Measurements from ENCODE around the gene TCAP. TPM values are rescaled to one million over a fixed set of nuclear protein-coding genes. Genes with fewer than 3 reads are reported as not detected.

The TCAP gene
- total RNA-seq, 2 donors from 2014 or later = 2.3 to 3.0 TPM

GRCh38 chr17:39639566-39640458, 25.3 kb upstream of the TCAP start:
- peak overlapping the region in 1 of 2 donors; percentile 87 for H3K27ac Mint-ChIP-seq
- H3K36me3 Mint-ChIP-seq = peaks cover 0 to 13% of the 10 kb centered on the region in 2 donors
- no peaks in the 10 kb centered on the region for H3K9me3 Mint-ChIP-seq
- ATAC-seq = no peak
- DNase-seq (ENCODE audit: low spot score in 2 of 2) = no peak

- H3K27ac Mint-ChIP-seq = no peak overlapping the region
These were observed 24.5 kb upstream of the TCAP start for GRCh38 chr17:39640591-39641031.

GRCh38 chr17:39641097-39641496, 24.1 kb upstream of the TCAP start:
- Mint-ChIP-seq H3K36me3 (peaks cover 0 to 13% of the 10 kb centered on the region in 2 donors), H3K27ac (no peak overlapping the region), H3K9me3 (no peaks in the 10 kb centered on the region)
- ATAC-seq = no peak
- no peak for DNase-seq (ENCODE audit: low spot score in 2 of 2)

More at GRCh38 chr17:39640591-39641031, 24.5 kb upstream of the TCAP start:
- no peak for DNase-seq (ENCODE audit: low spot score in 2 of 2)
- Mint-ChIP-seq H3K9me3 (no peaks in the 10 kb centered on the region), H3K36me3 (peaks cover 0 to 13% of the 10 kb centered on the region in 2 donors)
- no peak for ATAC-seq

- Mint-ChIP-seq H3K36me3 (peaks cover 0 to 13% of the 10 kb centered on the region in 2 donors), H3K27ac (peak overlapping the region in 1 of 2 donors; percentile 22), H3K9me3 (no peaks in the 10 kb centered on the region)
- ATAC-seq = no peak
- DNase-seq (ENCODE audit: low spot score in 2 of 2) = no peak
These were observed 23.3 kb upstream of the TCAP start for GRCh38 chr17:39641883-39642282.

GRCh38 chr17:39642291-39643074, 22.7 kb upstream of the TCAP start:
- Mint-ChIP-seq H3K9me3 (no peaks in the 10 kb centered on the region), H3K27ac (peak overlapping the region; percentile 22 to 63), H3K36me3 (peaks cover 0 to 12% of the 10 kb centered on the region in 2 donors)
- DNase-seq (ENCODE audit: low spot score in 2 of 2) (no peak), ATAC-seq (no peak)

GRCh38 chr17:39643271-39643670, 21.9 kb upstream of the TCAP start:
- H3K9me3 Mint-ChIP-seq = no peaks in the 10 kb centered on the region
- peak overlapping the region; percentile 22 to 63 for H3K27ac Mint-ChIP-seq
- H3K36me3 Mint-ChIP-seq = peaks cover 0 to 4% of the 10 kb centered on the region in 2 donors
- DNase-seq (ENCODE audit: low spot score in 2 of 2) (no peak), ATAC-seq (peak in 1 of 2 donors; percentile 53)

- no peaks in the 10 kb centered on the region for H3K9me3 Mint-ChIP-seq
- DNase-seq (ENCODE audit: low spot score in 2 of 2) (no peak), ATAC-seq (no peak)
- no peaks in the 10 kb centered on the region for H3K36me3 Mint-ChIP-seq
- no peak overlapping the region for H3K27ac Mint-ChIP-seq
These were observed 17.9 kb upstream of the TCAP start for GRCh38 chr17:39647256-39647655.

- ATAC-seq (no peak), DNase-seq (ENCODE audit: low spot score in 2 of 2) (no peak)
- no peaks in the 10 kb centered on the region for H3K36me3 Mint-ChIP-seq
- H3K9me3 Mint-ChIP-seq = no peaks in the 10 kb centered on the region
- H3K27ac Mint-ChIP-seq = no peak overlapping the region
These were observed 16.4 kb upstream of the TCAP start for GRCh38 chr17:39648616-39649366.

GRCh38 chr17:39650121-39650579, 15.0 kb upstream of the TCAP start:
- ATAC-seq = no peak
- Mint-ChIP-seq H3K36me3 (no peaks in the 10 kb centered on the region), H3K27ac (peak overlapping the region in 1 of 2 donors; percentile 36), H3K9me3 (no peaks in the 10 kb centered on the region)
- no peak for DNase-seq (ENCODE audit: low spot score in 2 of 2)

- Mint-ChIP-seq H3K36me3 (no peaks in the 10 kb centered on the region), H3K9me3 (no peaks in the 10 kb centered on the region), H3K27ac (peak overlapping the region; percentile 67 to 73)
- DNase-seq (ENCODE audit: low spot score in 2 of 2) (no peak), ATAC-seq (no peak)
These were observed 13.1 kb upstream of the TCAP start for GRCh38 chr17:39651923-39652586.

- no peaks in the 10 kb centered on the region for H3K9me3 Mint-ChIP-seq
- ATAC-seq (peak in 1 of 2 donors; percentile 17), DNase-seq (ENCODE audit: low spot score in 2 of 2) (no peak)
- H3K27ac Mint-ChIP-seq = peak overlapping the region; percentile 67 to 84
- peaks cover 0 to under 1% of the 10 kb centered on the region in 2 donors for H3K36me3 Mint-ChIP-seq
These were observed 12.4 kb upstream of the TCAP start for GRCh38 chr17:39652587-39653315.

- Mint-ChIP-seq H3K9me3 (no peaks in the 10 kb centered on the region), H3K27ac (peak overlapping the region in 1 of 2 donors; percentile 84), H3K36me3 (peaks cover 0 to 6% of the 10 kb centered on the region in 2 donors)
- peak; percentile 13 to 34 for ATAC-seq
- no peak for DNase-seq (ENCODE audit: low spot score in 2 of 2)
These were observed 11.9 kb upstream of the TCAP start for GRCh38 chr17:39653316-39653661.

- DNase-seq (ENCODE audit: low spot score in 2 of 2) (peak in 1 of 2 donors; percentile 90), ATAC-seq (peak; percentile 82)
- H3K36me3 Mint-ChIP-seq = peaks cover 0 to 6% of the 10 kb centered on the region in 2 donors
- no peaks in the 10 kb centered on the region for H3K9me3 Mint-ChIP-seq
- peak overlapping the region; percentile 12 to 84 for H3K27ac Mint-ChIP-seq
These were observed 11.4 kb upstream of the TCAP start for GRCh38 chr17:39653662-39654331.

GRCh38 chr17:39655105-39655504, 10.0 kb upstream of the TCAP start:
- peaks cover 0 to 6% of the 10 kb centered on the region in 2 donors for H3K36me3 Mint-ChIP-seq
- peak overlapping the region; percentile 11 to 36 for H3K27ac Mint-ChIP-seq
- no peaks in the 10 kb centered on the region for H3K9me3 Mint-ChIP-seq
- DNase-seq (ENCODE audit: low spot score in 2 of 2) (no peak), ATAC-seq (no peak)

GRCh38 chr17:39658346-39658745, 6.8 kb upstream of the TCAP start:
- no peak for DNase-seq (ENCODE audit: low spot score in 2 of 2)
- Mint-ChIP-seq H3K36me3 (peaks cover 0 to 6% of the 10 kb centered on the region in 2 donors), H3K9me3 (no peaks in the 10 kb centered on the region), H3K27ac (peak overlapping the region in 1 of 2 donors; percentile 55)
- ATAC-seq = no peak

Data from activated naive CD4-positive, alpha-beta T cell treated with anti-CD3 and anti-CD28 coated beads, Interleukin-2, amount 50 U/mL, for 72 hours (primary cell).